SU-DHL-6 (cell line): Measurements from ENCODE around the gene SCFD2.

Experiments used
- CTCF ChIP-seq: fragments of 200-600 bp; sonication (generic); IDR thresholded peaks from one replicate; pipeline ENCODE4 v1.5.1; 2017; ENCODE audit warnings: antibody characterized with exemption, mild to moderate bottlenecking, low read length, moderate library complexity; ENCODE audit not compliant: insufficient read depth, poor library complexity, severe bottlenecking
- EZH2phosphoT487 ChIP-seq: fragments of 200-600 bp; sonication (generic), shearing (Covaris generic); conservative IDR thresholded peaks from 2 replicates; pipeline ENCODE4 v1.6.1; 2018; ENCODE audit warnings: mild to moderate bottlenecking, antibody characterized with exemption, low read length, moderate library complexity, mixed read lengths

- TF ChIP-seq CTCF (no peak), EZH2phosphoT487 (no peak)
These were observed 498.7 kb downstream of the SCFD2 start for GRCh38 chr4:52867163-52867562.
